ENCODE results near the gene MACROD2.

MACROD2 gene

GRCh38 chr20:15411781-15412180 is 1416.5 kb downstream of the MACROD2 start:
- TF ChIP-seq GLIS1 (tag by site-specific recombination; IDR thresholded peaks at IDR 0.05) (no peak), ZFP37 (tag by site-specific recombination; IDR thresholded peaks at IDR 0.05) (no peak), ZNF335 (tag by site-specific recombination; conservative IDR thresholded peaks at IDR 0.05) (no peak), ZNF843 (tag by site-specific recombination; IDR thresholded peaks at IDR 0.05) (no peak), ZNF175 (tag by site-specific recombination; IDR thresholded peaks at IDR 0.05) (no peak), ZNF24 (tag by site-specific recombination; IDR thresholded peaks at IDR 0.05) (no peak), ZNF600 (tag by site-specific recombination; IDR thresholded peaks at IDR 0.05) (no peak), ZBTB7A (tag by site-specific recombination; IDR thresholded peaks at IDR 0.05; ENCODE audit: low read depth) (no peak), ZNF621 (tag by site-specific recombination; IDR thresholded peaks at IDR 0.05) (no peak), ZBTB8A (tag by site-specific recombination; IDR thresholded peaks at IDR 0.05) (no peak), ZNF391 (tag by site-specific recombination; IDR thresholded peaks at IDR 0.05; ENCODE audit: borderline replicate concordance, low read depth) (no peak), ZNF423 (tag by site-specific recombination; IDR thresholded peaks at IDR 0.05) (no peak), ELK4 (IDR thresholded peaks at IDR 0.05; ENCODE audit: borderline replicate concordance, low read depth, low read length) (no peak), ZNF707 (tag by site-specific recombination; IDR thresholded peaks at IDR 0.05) (no peak), ZNF473 (tag by site-specific recombination; IDR thresholded peaks at IDR 0.05) (no peak), ZNF239 (tag by site-specific recombination; IDR thresholded peaks at IDR 0.05) (no peak), ZNF133 (tag by site-specific recombination; IDR thresholded peaks at IDR 0.05) (no peak), ZFP41 (tag by site-specific recombination; IDR thresholded peaks at IDR 0.05; ENCODE audit: borderline replicate concordance) (no peak), ZNF404 (tag by site-specific recombination; IDR thresholded peaks at IDR 0.05) (no peak), ZNF639 (tag by site-specific recombination; IDR thresholded peaks at IDR 0.05) (no peak)
- CTCF ChIA-PET, result interaction anchor here (0.7 kb wide), 1 partner anchor 540 kb away, joined by 3 read pairs; no protein-coding TSS in a partner anchor

GRCh38 chr20:15415908-15416307 is 1420.6 kb downstream of the MACROD2 start:
- ChIA-PET CTCF (interaction anchor here (0.7 kb wide), 1 partner anchor 487 kb away, joined by 3 read pairs; no protein-coding TSS in a partner anchor), POLR2A (no interaction called here)
- TF ChIP-seq ZNF404 (tag by site-specific recombination; IDR thresholded peaks at IDR 0.05), result no peak
- TF ChIP-seq ZNF645 (tag by site-specific recombination; IDR thresholded peaks at IDR 0.05), result no peak
- TF ChIP-seq ZBTB26 (tag by site-specific recombination; optimal IDR thresholded peaks at IDR 0.05), result no peak
- TF ChIP-seq ZNF138 (tag by site-specific recombination; IDR thresholded peaks at IDR 0.05; ENCODE audit: borderline replicate concordance), result no peak
- no peak for TF ChIP-seq BCL6B (tag by site-specific recombination; IDR thresholded peaks at IDR 0.05)
- no peak for TF ChIP-seq ZNF146 (tag by site-specific recombination; IDR thresholded peaks at IDR 0.05)
- Histone ChIP-seq H3K4me3 (ENCODE audit: low read depth, low read length) (no peak overlapping the region), H3K36me3 (ENCODE audit: control insufficient read depth in 2 of 2, insufficient read depth in 1 of 2, low read length in 2 of 2) (no peaks in the 10 kb centered on the region), H3K4me1 (ENCODE audit: control insufficient read depth, insufficient read depth, low read length) (no peaks in the 10 kb centered on the region), H3K9me3 (ENCODE audit: control insufficient read depth, insufficient read depth, low read depth, low read length) (no peaks in the 10 kb centered on the region), H3K27ac (ENCODE audit: extremely low read depth, low read depth, low read length) (no peak overlapping the region)

More at GRCh38 chr20:15411781-15412180, 1416.5 kb downstream of the MACROD2 start:
- no peaks in the 10 kb centered on the region for H3K36me3 ChIP-seq (ENCODE audit: control insufficient read depth in 2 of 2, insufficient read depth in 1 of 2, low read length in 2 of 2)
- no peak overlapping the region for H3K27ac ChIP-seq (ENCODE audit: extremely low read depth, low read depth, low read length)
- H3K4me3 ChIP-seq (ENCODE audit: low read depth, low read length), result no peak overlapping the region
- H3K9me3 ChIP-seq (ENCODE audit: control insufficient read depth, insufficient read depth, low read depth, low read length), result no peaks in the 10 kb centered on the region
- POLR2A ChIA-PET, result no interaction called here
- no peaks in the 10 kb centered on the region for H3K4me1 ChIP-seq (ENCODE audit: control insufficient read depth, insufficient read depth, low read length)
